ENCODE measurements around the gene VKORC1.

DNA sequence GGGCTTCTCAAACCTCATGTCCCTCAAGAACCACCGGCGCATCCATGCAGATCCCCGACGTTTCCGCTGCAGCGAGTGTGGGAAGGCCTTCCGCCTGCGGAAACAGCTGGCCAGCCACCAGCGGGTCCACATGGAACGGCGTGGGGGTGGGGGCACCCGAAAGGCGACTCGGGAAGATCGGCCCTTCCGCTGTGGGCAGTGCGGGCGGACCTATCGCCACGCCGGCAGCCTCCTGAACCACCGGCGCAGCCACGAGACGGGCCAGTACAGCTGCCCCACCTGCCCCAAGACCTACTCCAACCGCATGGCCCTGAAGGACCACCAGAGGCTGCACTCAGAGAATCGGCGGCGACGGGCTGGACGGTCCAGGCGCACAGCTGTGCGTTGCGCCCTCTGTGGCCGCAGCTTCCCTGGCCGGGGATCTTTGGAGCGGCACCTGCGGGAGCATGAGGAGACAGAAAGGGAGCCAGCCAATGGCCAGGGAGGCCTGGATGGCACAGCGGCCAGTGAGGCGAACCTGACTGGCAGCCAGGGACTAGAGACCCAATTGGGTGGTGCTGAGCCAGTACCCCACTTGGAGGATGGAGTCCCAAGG is 14.5 kb downstream of the VKORC1 start:
- no peak for TF ChIP-seq EZH2 (IDR thresholded peaks at IDR 0.05; ENCODE audit: borderline replicate concordance, low read length)
- TF ChIP-seq, protein P1, sequence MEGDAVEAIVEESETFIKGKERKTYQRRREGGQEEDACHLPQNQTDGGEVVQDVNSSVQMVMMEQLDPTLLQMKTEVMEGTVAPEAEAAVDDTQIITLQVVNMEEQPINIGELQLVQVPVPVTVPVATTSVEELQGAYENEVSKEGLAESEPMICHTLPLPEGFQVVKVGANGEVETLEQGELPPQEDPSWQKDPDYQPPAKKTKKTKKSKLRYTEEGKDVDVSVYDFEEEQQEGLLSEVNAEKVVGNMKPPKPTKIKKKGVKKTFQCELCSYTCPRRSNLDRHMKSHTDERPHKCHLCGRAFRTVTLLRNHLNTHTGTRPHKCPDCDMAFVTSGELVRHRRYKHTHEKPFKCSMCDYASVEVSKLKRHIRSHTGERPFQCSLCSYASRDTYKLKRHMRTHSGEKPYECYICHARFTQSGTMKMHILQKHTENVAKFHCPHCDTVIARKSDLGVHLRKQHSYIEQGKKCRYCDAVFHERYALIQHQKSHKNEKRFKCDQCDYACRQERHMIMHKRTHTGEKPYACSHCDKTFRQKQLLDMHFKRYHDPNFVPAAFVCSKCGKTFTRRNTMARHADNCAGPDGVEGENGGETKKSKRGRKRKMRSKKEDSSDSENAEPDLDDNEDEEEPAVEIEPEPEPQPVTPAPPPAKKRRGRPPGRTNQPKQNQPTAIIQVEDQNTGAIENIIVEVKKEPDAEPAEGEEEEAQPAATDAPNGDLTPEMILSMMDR (conservative IDR thresholded peaks at IDR 0.05 in 1 of 2, IDR thresholded peaks at IDR 0.05 in 1 of 2; ENCODE audit: extremely low read depth in 1 of 2, insufficient read depth in 1 of 2, low read depth in 1 of 2, low read length in 2 of 2), result no peak
